GM12872 (cell line): ENCODE data around the gene KRTAP12-4.

ENCODE experiments used
- CTCF ChIP-seq: IDR thresholded peaks from 3 replicates; pipeline ENCODE4 v1.5.1; 2011; ENCODE audit warnings: low read depth, mild to moderate bottlenecking, low read length, moderate library complexity; ENCODE audit not compliant: insufficient read depth

KRTAP12-4 gene

GRCh38 chr21:44684483-44684882 is 30.0 kb upstream of the KRTAP12-4 start:
- TF ChIP-seq CTCF = no peak

GRCh38 chr21:44684077-44684476 is 29.6 kb upstream of the KRTAP12-4 start:
- TF ChIP-seq CTCF = no peak

- TF ChIP-seq CTCF = no peak
Measured at GRCh38 chr21:44682580-44683151, 28.2 kb upstream of the KRTAP12-4 start.

GRCh38 chr21:44681861-44682579 is 27.6 kb upstream of the KRTAP12-4 start, which contains the start of gene KRTAP12-1:
Gene KRTAP12-1 (minus strand): TSS chr21:44682163. CDS start chr21:44682123, 40 bp downstream.
- TF ChIP-seq CTCF = no peak

- no peak for TF ChIP-seq CTCF
Measured at GRCh38 chr21:44681152-44681551, 26.7 kb upstream of the KRTAP12-4 start.

- no peak for TF ChIP-seq CTCF
Measured at GRCh38 chr21:44677881-44678280, 23.4 kb upstream of the KRTAP12-4 start.

GRCh38 chr21:44671911-44672310 is 17.5 kb upstream of the KRTAP12-4 start:
- TF ChIP-seq CTCF = no peak
